GM18499 (cell line): ENCODE results near the gene TTLL11.

Source experiments
- ATAC-seq: cut with Tn5 transposase; IDR thresholded peaks from one replicate; pipeline ENCODE4 v1.9.1; 2021; ENCODE audit warnings: moderate number of reproducible peaks; ENCODE audit not compliant: insufficient read depth, unreplicated experiment

The TTLL11 gene

DNA sequence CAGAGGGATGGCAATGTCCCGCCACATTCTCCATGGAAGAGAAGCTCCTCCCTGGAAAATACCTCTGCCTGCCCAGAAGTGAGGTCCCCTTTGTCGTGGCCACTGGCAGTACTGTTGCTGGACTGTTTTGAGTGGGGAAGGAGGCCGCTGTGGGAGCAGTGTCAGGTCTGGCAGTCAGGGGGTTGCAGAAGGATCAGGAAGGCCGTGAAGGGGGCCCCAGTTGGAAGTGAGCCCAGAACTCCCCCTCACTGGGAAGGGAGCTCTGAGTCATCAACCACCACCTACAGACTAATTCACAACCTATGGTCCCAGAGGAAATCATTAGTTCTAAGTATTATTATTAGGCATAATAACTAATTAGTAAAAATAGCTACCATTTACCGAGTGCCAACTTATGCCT lies 200.4 kb downstream of the TTLL11 start:
- ATAC-seq, result no peak

DNA sequence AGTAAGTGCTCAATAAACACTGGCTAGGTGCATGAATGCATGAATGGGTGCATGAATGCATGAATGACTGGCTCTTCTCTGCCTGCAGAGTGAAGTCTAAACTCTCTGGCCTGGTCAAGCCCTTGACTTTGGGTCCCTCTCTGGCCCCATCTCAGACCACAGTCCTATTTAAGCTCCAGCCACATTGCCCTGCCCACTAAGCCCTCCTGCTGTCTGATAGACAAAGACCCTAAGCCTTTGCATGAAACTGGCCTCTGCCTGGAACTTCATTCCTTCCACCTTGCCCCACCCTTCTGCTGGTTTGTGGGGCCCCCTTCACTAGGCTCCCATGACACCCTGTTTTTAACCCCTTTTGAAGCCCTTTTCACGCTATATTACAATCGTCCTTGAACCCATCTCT lies 202.4 kb downstream of the TTLL11 start:
- no peak for ATAC-seq

DNA sequence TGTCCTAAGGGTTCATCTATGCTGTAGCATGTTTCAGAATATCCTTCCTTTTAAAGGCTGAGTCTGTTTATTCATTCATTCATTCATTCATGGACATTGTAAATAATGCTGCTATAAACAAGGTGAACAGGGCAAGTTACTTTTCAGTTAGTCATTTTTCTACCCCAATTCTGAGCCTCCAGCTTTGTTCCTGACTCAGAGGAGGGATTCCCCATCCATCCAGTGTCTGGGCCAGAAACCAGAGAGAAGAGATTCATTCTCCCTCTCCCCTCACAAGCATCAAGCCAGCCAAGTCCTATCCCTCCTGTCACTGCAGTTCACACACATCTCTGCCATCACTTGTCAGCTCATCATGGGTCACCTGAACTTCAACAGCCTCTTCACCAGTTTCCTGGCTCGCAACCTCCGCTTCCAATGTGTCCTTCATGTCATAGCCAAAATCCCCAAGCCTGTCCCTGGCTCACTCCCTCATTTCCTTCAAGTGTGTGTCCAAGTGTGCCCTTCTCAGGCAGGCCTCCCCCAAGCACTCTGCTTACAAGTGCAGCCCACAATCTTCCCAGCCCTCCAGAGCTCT lies 203.0 kb downstream of the TTLL11 start:
- ATAC-seq, result no peak

DNA sequence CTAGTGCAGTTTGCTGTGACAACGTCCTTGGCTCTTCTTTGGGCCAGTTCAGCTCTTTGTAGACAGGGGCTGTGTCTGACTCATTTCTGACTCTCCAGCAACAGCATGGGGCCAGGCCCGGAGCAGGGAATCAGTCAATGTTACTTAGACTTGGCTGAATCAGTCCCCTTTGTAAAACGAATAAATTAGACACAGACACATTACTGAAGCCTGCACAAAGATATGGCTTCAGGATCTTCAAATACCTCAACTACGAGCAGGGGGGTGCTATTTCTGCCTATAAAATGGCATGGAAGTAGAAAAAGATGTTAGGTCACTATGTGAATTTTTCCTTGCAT lies 204.7 kb downstream of the TTLL11 start:
- ATAC-seq, result no peak

DNA sequence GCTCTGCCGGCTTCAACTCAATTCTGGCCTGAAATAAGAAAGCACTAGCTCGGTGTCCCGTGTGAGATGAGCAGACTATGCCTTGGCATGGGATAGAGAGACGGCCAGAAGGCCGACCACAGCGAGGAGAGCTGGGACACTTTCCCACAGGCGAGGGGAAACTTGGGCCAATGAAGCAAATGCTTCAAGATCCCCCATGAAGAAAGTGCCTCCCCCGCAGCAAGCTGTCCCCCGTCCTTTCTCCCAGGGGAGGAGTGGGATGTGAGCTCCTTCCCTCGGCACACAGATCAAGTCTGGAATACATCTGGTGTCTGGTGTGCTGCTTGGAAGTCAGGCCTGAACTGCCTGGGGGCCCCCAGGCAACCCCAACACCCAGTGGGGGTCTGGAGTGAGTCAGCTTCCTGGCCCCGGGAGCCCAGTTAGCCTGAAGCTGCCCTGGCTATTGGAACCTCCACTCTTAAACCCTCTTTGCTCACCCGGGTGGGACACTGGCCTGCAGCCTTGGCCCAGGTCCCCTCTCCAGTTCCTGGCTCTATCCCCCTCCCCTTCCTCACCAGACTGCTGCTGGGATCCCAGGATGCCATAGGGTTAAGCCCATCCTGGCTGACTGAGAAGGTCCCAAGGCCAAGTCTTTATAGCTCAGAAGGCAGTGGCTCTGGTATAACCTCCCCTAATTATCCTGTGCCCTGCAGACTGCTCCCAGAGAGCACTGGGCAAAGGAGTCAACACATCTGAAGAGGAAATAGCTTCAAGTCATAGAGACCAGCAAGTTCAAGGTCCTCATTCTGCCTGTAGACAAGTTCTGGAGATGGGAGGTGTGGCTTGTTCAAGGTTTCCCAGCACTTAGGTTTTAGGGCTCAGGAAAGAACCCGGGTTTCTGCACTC lies 205.3 kb downstream of the TTLL11 start:
- ATAC-seq, result no peak

DNA sequence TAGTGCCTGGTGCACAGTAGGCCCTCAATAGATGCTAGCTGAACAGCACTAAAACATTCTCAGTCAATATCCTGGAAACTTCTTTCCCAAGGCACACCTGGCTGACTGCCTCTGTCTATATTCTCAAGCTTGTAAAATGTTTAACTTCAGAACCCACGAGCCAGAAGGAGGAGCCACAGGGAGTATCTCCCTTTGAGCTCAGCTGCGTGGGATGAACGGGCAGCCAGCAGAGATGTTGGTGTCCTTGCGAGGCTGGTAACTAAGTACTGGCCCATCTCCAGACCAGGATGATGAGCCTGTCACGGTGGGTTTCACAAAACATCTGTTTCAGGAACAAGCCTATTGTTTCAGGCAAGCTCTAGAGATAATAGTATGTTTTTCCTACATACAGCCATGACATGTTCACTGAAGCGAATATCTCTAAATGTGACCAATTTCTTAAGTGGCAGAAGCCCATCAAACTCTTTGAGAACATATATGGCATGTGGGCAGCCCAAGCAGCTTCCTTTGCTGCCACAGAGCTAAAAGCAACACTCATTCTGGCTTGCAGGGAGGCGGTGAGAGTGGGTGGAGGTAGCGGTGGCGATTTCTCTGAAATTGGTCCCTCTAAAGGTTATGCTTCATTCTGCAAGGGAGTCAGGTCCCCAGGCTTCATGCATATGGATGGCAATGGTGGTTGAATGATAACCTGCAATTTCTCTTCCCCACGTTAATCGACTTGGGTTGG lies 206.2 kb downstream of the TTLL11 start:
- no peak for ATAC-seq

DNA sequence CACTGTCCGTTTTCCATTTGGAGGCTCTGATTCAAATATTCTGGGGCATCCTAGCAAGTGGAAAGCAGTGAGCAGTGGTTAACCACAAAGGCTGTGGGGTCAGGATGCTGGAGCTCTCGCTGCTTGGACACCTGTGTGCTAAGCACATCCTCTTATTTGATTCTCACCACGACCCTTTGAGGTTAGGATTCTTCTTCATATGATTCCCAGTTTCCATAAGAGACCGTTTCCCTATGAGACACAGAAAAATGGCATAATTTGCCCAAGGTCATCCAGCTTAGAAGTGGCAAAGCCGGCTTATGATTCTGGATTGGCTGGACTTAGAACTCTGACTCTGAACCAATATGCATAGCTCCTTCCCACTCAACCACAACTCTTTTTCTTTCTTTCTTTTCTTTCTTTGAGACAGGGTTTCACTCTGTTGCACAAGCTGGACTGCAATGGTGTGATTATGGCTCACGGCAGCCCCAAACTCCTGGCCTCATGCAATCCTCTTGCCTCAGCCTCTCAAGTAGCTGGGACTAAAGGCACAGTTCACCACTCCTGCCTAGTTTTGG lies 207.7 kb downstream of the TTLL11 start:
- no peak for ATAC-seq

DNA sequence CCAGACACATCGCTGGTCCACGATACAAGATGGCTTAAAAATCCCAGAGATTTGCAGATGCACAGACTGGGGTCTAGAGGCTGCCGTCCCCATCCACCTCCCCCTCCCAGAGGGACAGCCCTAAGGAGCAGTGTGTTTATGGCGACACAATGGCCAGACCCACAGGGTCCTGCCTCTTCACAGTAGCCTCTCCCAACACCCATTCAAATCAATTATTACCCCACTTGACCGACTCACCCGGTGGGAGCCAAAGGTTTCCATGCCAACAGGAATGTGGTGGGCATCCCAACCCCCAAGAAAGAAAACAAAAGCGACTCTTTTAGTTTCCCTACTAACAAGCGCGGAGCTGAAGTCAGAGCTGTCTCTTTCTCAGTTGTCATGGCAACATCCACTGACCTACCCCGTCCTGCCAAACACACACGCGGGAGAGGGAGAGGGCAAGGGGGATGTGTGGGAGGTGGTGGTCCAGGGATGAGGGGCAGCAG lies 209.0 kb downstream of the TTLL11 start:
- no peak for ATAC-seq

DNA sequence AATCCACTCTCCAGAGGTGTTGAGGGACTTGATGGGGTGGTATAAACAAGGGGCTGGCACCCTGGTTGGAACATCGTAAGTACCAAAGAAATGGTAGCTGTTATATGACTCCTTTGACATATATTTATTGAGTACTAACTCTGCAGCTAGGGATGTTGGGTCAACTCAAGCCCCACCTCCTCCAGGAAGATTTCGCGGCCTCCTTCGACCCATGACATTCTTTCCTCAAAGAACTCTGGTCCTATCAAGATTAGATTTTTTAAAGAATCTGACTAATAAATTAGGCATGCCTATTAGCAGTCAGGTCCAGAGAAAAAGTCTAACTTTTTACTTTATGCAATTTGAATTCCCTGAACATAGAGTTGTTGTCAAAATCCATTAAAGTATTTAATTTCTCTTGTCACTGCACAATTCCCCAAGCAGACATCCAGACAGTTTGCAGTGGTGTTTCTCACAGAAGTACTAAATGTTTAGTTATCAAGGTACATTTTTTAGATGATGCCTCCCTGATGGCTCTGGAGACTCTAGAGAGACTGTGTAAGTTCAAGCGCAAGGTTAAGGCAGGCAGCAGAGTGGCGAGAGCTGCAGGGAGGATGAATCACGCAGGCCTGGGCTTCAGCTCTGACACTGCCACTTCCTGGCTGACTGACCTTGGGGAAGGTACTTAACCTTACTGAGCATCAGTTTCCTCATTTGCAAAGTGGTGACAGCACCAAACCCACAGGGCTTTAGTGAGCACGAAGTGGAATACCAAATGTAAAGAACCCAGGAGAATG lies 209.6 kb downstream of the TTLL11 start:
- no peak for ATAC-seq

DNA sequence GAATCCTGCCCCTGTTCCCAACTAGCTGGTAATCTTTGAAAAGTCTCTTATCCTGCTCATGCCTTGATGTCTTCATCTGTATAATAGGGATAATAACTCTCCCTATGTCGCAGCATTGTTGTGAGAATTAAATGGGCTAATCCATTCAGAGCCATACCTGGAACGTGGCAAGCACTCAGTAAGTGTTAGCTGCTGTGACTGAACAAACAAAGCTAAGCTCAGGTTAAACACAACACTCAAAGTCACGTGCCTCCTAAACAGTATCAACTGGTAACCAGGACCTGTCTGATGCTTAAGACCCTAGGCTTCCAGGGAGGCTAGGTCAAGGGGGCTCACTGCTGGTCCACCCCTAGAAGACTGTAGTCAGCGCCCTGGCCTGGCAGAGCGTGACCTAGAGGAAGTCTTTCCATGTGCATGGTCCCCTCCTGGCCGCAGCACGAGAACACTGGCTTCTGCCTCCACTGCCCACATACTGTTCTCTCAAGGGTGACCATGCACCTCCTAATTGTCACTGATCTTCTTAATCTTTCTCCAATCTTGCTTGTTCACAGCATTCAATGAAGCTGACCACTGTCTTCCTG lies 211.1 kb downstream of the TTLL11 start:
- no peak for ATAC-seq

DNA sequence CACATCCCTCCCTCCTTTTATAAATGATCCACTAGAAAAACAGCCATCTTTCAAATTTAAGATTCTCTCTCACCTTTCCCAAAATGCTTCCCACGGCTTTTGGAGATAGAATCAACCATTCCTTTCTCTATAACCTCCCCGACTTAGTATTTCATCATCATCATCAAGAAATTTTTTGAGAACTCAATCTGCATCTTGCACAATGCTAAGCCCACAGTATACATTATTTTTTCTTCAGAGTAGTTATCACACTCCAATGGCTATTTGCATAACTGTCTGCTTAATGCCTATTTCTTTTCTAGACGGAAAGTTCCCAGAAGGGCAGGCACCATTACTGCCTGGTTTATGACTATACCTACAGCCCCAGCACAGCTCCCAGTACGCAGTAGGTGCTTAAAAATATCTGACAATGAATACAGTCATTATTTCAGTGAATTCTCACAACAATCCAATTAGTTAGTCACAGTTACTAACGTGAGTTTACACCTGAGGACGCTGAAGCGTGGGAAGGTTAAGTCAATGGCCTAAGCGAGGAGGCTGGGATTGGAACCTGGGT lies 212.7 kb downstream of the TTLL11 start:
- ATAC-seq, result no peak

DNA sequence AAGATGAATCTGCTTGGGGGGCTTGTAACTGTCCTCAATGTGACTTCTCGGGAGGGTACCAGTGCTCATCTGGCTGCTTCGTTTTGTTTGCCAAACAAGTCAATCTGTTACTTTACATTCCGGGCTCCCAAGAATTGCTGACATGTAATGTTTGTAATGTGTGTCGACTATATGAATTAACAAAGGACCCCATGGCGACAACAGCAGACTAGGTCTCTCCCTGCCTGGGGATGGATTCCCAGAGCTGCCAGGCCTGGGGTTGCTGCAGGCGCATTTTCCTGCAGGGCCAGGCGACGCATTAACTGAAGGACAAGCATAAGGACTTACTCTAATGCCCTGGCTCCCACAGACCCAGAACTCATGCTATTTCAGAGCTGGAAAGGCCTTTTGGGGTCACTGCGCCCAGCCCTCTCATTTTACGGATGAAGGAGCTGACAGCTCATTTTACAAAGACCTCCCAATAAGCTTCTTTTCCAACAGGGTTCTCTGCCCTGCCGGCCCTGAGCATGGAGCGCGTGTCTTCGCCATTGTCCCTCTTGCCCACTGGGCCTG lies 214.8 kb downstream of the TTLL11 start:
- ATAC-seq, result no peak

DNA sequence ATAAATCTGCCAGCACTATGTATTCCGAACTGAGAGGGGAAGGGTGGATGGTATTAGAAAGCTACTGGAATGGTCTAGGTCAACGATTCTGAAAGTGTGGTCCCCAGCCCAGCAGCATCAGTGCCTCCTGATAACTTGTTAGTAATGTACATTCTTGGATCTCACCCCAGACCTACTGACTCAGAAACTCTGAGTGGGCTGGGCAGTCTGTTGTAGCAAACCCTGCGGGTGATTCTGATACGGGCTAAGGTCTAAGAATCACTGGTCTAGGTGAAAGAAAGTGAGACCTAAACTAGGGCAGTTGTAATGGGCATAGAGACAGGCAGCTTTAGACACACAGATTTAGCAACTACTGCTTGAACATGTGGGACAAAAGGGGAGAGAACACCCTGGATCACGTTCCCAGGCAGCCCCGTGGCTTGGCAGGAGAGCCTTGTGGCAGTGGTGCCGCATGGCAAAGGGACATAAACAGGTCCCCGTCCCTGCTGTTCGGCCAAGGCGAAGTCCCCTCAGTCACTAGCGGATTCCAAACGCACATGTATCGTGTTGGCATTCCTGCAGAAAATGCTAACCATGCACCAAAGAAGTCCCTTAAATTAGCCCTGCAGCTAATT lies 216.3 kb downstream of the TTLL11 start:
- no peak for ATAC-seq

DNA sequence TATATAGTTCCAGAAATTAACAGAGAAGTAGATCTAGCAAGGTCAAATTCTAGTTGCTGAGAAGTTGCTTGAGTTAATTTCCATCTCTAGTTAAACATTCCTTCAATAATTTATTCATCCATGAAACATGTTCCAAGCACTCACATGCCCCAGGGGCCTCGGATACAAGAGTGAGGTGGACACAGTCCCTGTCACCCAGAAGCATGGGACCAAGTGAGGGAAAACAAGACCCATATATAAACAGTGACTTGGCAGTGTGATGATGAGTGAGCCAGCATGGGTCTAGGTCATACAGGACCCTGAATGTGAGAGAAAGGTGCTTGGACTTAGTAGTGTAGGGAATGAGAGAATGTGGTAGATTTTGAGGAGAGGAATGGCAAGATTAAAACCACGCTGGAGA lies 216.9 kb downstream of the TTLL11 start:
- ATAC-seq, result no peak

DNA sequence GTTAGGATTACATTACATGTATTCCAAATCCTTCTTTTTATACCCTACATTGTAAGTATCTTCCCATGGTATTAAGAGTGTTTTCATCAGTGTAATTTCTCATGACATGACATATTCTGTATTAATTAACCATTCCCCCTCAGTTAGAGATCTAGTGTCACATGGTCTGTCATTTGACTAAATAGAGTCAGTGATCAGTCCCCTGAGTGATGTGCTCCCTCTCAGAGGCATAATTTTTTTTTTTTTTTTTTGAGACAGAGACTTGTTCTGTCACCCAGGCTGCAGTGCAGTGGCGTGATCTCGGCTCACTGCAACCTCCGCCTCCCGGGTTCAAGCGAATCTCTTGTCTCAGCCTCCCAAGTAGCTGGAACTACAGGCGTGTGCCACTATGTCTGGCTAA lies 218.6 kb downstream of the TTLL11 start:
- ATAC-seq, result no peak

DNA sequence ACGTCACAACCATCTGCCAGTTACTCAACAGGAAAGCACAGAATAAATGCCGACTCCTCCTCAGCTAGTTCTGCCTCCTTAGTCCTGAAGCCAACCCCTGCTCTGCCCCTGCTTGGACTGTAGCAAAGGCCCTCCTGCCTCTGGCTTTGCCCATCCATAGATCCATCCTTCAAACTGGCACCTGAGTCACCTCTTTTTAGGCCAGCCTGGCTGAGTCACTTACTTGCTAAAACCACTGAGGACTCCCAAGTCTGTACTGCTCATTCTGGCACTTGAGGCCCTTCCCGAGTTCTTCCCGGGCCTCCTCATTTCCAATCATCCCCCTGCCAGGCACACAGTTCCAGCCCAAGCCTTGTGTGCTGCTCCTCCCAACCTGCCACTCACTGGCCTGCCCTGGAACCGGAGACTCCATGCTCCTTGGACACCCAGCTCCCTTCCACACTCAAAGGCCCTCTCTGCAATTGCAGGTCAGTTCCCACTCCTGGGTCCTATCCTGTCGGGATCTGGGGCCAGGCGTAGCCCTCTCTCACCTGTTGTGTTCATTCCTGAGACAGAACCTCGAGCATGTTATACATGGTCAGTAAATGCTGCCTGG lies 221.6 kb downstream of the TTLL11 start:
- no peak for ATAC-seq

DNA sequence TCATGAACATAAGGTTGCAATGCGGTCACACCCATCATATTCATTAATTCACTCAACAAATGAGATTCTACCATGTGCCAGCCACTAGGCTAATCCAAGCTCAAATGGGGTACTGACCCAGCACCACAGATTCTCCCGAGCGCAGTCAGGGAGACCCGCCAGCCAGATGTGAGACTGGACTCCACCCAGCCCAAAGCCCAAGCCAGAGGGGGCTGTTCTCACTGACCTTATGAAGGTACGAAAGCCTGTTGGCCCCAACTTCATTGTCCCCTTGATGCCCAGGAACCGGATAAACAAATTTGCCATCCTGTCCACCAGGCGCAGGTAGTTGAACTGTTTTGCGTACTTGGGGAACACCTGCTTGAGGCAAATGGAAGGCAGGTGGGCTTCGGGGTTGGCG lies 222.8 kb downstream of the TTLL11 start:
- no peak for ATAC-seq

DNA sequence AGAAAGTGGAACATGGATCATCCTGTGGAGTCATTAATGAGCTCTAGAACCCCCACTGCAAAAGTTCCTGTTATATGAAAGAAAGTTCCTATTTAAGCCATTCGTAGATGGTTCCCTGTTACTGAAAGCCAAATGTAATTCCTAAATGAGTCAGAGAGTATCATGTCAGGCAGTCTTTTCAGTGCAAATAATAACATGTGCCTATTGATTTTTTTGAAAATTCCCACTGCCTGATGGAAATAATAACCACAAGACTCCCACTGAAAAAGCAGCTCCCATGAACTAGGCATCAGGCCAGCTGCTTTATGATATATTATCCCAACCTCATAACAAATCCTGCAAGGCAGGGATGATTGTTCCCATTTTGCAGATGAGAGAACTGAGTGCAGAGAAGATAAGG lies 224.5 kb downstream of the TTLL11 start:
- no peak for ATAC-seq

DNA sequence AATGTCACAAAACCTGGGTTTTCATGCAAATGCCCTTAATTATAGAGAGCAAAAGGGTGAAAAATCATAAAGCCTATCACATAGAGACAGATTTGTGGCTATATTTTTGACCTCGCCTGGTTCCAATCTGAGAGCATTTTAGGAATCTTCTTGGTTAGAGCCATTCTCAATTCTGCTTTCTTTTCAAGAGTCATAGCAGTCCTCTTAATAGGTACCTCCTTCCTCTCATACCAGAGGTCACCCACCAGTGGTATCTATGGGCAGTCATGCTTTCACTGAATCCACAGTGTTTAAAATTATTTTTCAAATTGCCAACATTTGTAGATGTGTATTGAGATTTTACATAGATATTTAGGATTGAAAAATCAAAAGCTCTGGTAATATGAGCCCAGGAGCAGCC lies 226.2 kb downstream of the TTLL11 start:
- no peak for ATAC-seq
